HepG2 (cell line): ENCODE results near the gene ELL. TPM values are rescaled to one million over a fixed set of nuclear protein-coding genes. Genes with fewer than 3 reads are reported as not detected.
A peak's percentile ranks its signal among the peaks of the same experiment; 100 is the strongest.

Experiments used
- ATAC-seq: fragments of 200-7000 bp; cut with Tn5 transposase; 3 replicates; pipeline ENCODE4 v1.9.1; 2020; ENCODE audit warnings: mild to moderate bottlenecking, moderate library complexity
- BruUV-seq: library from RNA; stranded (reverse); fragments of 400-500 nt; replicated peaks from 2 replicates; lab custom pipeline; 2021; lab: Mats Ljungman, UMichigan
- CTCF ChIA-PET: fragments of 300-600 bp; formaldehyde crosslinking; extraction: SDS; loops from one replicate; lab custom pipeline; 2021; ENCODE audit warnings: low total read pairs, inconsistent platforms, low intra/inter-chr PET ratio; lab: Yijun Ruan, JAX
- POLR2A ChIA-PET: fragments of 350-600 bp; sonication (Branson Sonifier 250); formaldehyde crosslinking; loops from one replicate; lab custom pipeline; 2020; ENCODE audit warnings: antibody characterized with exemption, inconsistent platforms; lab: Yijun Ruan, JAX
- DNase-seq: peaks from one replicate; pipeline ENCODE4 v3.0.0-alpha.2; 2015; ENCODE audit warnings: low spot score
- FAIRE-seq: peaks from 3 replicates; lab custom pipeline; 2011; peaks lifted over from hg19 to GRCh38; lab: Jason Lieb, UNC
- H2AFZ ChIP-seq: one replicate; pipeline ENCODE4 v1.6.1; 2011; ENCODE audit warnings: low read length, inconsistent platforms
- H3K27ac ChIP-seq: fragments of 300-600 bp; 3 replicates; pipeline ENCODE4 v1.8.0; 2011; ENCODE audit warnings: mixed run types, mild to moderate bottlenecking, mixed read lengths, low read length, inconsistent platforms; ENCODE audit not compliant: insufficient read depth; ENCODE audit errors: extremely low read length
- H3K27me3 ChIP-seq, 2 experiments: fragments of 200-600 bp in 1 of 2; 2 replicates in 1 of 2; 3 replicates in 1 of 2; pipeline versions ENCODE4 v1.6.0 to v1.8.0; 2011; ENCODE audit warnings: low read length in 2 of 2, mild to moderate bottlenecking in 2 of 2, moderate library complexity in 2 of 2, inconsistent platforms in 1 of 2; ENCODE audit not compliant: insufficient read depth in 2 of 2, control insufficient read depth in 1 of 2
- H3K36me3 ChIP-seq, 2 experiments: fragments of 200-600 bp in 1 of 2; replicated peaks in 1 of 2; 2 replicates in 1 of 2; 3 replicates in 1 of 2; pipeline versions ENCODE4 v1.5.1 to v1.8.0; 2011; ENCODE audit warnings: low read length in 2 of 2, inconsistent platforms in 1 of 2; ENCODE audit not compliant: insufficient read depth in 2 of 2, control insufficient read depth in 1 of 2
- H3K4me1 ChIP-seq: 2 replicates; pipeline ENCODE4 v1.5.1; 2012; ENCODE audit warnings: low read length, inconsistent platforms; ENCODE audit not compliant: insufficient read depth
- H3K4me2 ChIP-seq: 2 replicates; pipeline ENCODE4 v1.6.0; 2011; ENCODE audit warnings: low read depth, low read length, inconsistent platforms
- H3K4me3 ChIP-seq, 3 experiments: fragments of 200-600 bp in 1 of 3; sonication (generic), shearing (Covaris generic) in 1 of 3; replicated peaks in 1 of 3; 2 replicates each; pipeline ENCODE4 v1.5.1; 2011 to 2016; ENCODE audit warnings: low read length in 3 of 3, inconsistent platforms in 2 of 3, low read depth in 2 of 3, mild to moderate bottlenecking in 2 of 3, control low read depth in 1 of 3, mixed read lengths in 1 of 3; ENCODE audit not compliant: insufficient read depth in 1 of 3
- H3K79me2 ChIP-seq: one replicate; pipeline ENCODE4 v1.6.1; 2011; ENCODE audit warnings: low read length, inconsistent platforms; ENCODE audit not compliant: insufficient read depth
- H3K9ac ChIP-seq: 2 replicates; pipeline ENCODE4 v1.6.0; 2011; ENCODE audit warnings: mild to moderate bottlenecking, low read depth, low read length, inconsistent platforms; ENCODE audit not compliant: insufficient read depth
- H3K9me3 ChIP-seq: 2 replicates; pipeline ENCODE4 v1.5.1; 2012; ENCODE audit warnings: mild to moderate bottlenecking, low read length
- H4K20me1 ChIP-seq: 2 replicates; pipeline ENCODE4 v1.6.0; 2011; ENCODE audit warnings: inconsistent platforms, mild to moderate bottlenecking, low read length, moderate library complexity; ENCODE audit not compliant: insufficient read depth
- AGO2 ChIP-seq: fragments of 200-400 bp; formaldehyde crosslinking; optimal IDR thresholded peaks from 2 replicates; pipeline ENCODE3; 2017; ENCODE audit warnings: mild to moderate bottlenecking, low read depth, low read length, moderate library complexity
- GATAD2A ChIP-seq: IDR thresholded peaks from 2 replicates; pipeline ENCODE4 v1.6.1; 2016
- POLR2G ChIP-seq: fragments of 200-400 bp; formaldehyde crosslinking; IDR thresholded peaks from 2 replicates; pipeline ENCODE4 v1.6.1; 2018; ENCODE audit warnings: mild to moderate bottlenecking, low read depth, low read length, moderate library complexity
- RBM22 ChIP-seq: fragments of 200-400 bp; formaldehyde crosslinking; optimal IDR thresholded peaks from 2 replicates; pipeline ENCODE3; 2017; ENCODE audit warnings: mild to moderate bottlenecking, low read length, moderate library complexity
- SOX13 ChIP-seq, 3 experiments: fragments of 450-650 bp in 1 of 3; sonication (generic) in 1 of 3; formaldehyde crosslinking in 1 of 3; IDR thresholded peaks in 2 of 3; conservative IDR thresholded peaks in 1 of 3; 2 replicates each; pipeline versions ENCODE4 v1.5.0 to v1.6.1; 2016 to 2020; ENCODE audit warnings: antibody characterized with exemption in 1 of 3, mild to moderate bottlenecking in 1 of 3, missing compliant biosample characterization in 1 of 3, missing genetic modification reagents in 1 of 3, moderate library complexity in 1 of 3
- ZBTB21 ChIP-seq: sonication (generic); formaldehyde crosslinking; IDR thresholded peaks from 2 replicates; pipeline ENCODE4 v1.4.0; 2020; ENCODE audit warnings: missing genetic modification reagents
- ZNF282 ChIP-seq: fragments of 450-650 bp; IDR thresholded peaks from 2 replicates; pipeline ENCODE4 v1.6.1; 2018; ENCODE audit not compliant: partially characterized antibody
- ZNF776 ChIP-seq: sonication (generic); formaldehyde crosslinking; IDR thresholded peaks from 2 replicates; pipeline ENCODE4 v1.4.0; 2020; ENCODE audit warnings: mild to moderate bottlenecking, missing genetic modification reagents
- WGBS: methylation state at CpG from one replicate; pipeline ENCODE4 v1.1.6; 2017; ENCODE audit warnings: low lambda C conversion rate; 5-methylcytosine and 5-hydroxymethylcytosine counted together
- in situ Hi-C: cut with HindIII; loops from 2 replicates; pipeline ENCODE4 v1.10.0; 2017; ENCODE audit warnings: low pct_unique_long_range_greater_than_20kb; ENCODE audit not compliant: extremely low pct_ligation_motif_present
- intact Hi-C: fragments of 100-400 bp; cut with micrococcal nuclease; formaldehyde crosslinking; loops from one replicate; pipeline ENCODE4 v1.10.0; 2022; ENCODE audit not compliant: unreplicated experiment
- polyA plus RNA-seq, 8 experiments: library from polyadenylated mRNA; depleted of rRNA in 3 of 8; stranded (reverse) in 7 of 8; unstranded in 1 of 8; fragments of >200 nt; fragmentation: Illumina TruSeq in 4 of 8; extraction: Trizol in 4 of 8; gene quantifications; 2 replicates each; pipeline versions ENCODE4 v1.2.1 to v1.2.3, GENCODE V29; 2011 to 2016; ENCODE audit warnings: low read depth in 4 of 8, missing spikeins in 1 of 8, mixed read lengths in 1 of 8; ENCODE audit not compliant: insufficient read depth in 1 of 8
- total RNA-seq, 5 experiments: library from RNA; depleted of rRNA; stranded (reverse); fragments of >200 nt; fragmentation: Illumina TruSeq; extraction: Trizol; gene quantifications; 2 replicates each; pipeline ENCODE4 v1.2.3, GENCODE V29; 2016; ENCODE audit warnings: low read depth in 1 of 5
- TF ChIP-seq, protein P1 (sequence below): sonication (generic); formaldehyde crosslinking; IDR thresholded peaks from 2 replicates; pipeline ENCODE4 v1.8.1; 2023; ENCODE audit warnings: mild to moderate bottlenecking, inconsistent platforms, moderate library complexity, missing genetic modification reagents, borderline replicate concordance
- TF ChIP-seq, protein P2 (sequence below): sonication (generic); formaldehyde crosslinking; IDR thresholded peaks from 2 replicates; pipeline ENCODE4 v1.4.0; 2020; ENCODE audit warnings: missing genetic modification reagents
- TF ChIP-seq, protein P3 (sequence below): sonication (generic); formaldehyde crosslinking; IDR thresholded peaks from 2 replicates; pipeline ENCODE4 v1.9.0; 2021; ENCODE audit warnings: mild to moderate bottlenecking, missing genetic modification reagents

ELL gene
- total and polyA plus RNA-seq, 2 of the 13 experiments (the other 11 are each of a cell fraction or from before 2014, with no cell fraction given), result 3.7 to 5.4 TPM

DNA sequence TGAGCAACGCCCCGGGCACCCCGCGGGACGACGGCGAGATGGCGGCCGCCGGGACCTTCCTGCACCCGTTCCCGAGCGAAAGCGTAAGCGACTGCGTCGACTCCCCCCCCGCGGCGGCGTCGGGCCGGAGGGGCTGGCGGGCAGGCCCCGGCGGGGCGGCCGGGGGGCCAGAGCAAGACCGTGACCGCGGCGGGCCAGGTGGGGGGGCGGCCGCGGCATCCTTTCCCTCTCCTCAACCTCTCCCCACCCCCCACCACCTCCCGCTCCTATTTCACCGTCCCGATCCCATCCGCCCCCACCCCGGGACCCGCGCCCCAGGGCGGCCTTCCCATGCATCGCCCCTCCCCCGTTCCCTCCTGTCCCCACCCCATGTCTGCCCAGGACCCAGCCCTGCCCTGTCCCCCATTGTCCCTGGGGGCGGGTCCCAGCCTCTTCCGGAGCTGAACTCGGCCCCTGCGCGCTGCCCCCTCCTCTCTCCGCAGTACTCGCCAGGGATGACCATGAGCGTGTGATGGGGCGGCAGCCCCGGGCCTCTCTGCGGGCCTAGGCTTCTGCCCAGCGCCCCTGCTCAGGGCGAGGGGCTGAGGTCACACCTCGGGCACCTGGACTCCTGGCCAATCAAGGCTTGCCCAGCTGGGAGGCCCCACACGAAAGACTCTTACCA is 88.0 kb downstream of the ELL start:
- Histone ChIP-seq H3K27ac (no peak overlapping the region), H3K79me2 (no peaks in the 10 kb centered on the region), H3K9me3 (no peaks in the 10 kb centered on the region), H3K9ac (no peak overlapping the region), H3K27me3 (no peaks in the 10 kb centered on the region), H3K4me2 (no peak overlapping the region), H3K4me1 (peaks cover 9% of the 10 kb centered on the region), H2AFZ (no peak overlapping the region), H3K4me3 (no peak overlapping the region), H4K20me1 (no peaks in the 10 kb centered on the region), H3K36me3 (peaks cover 1 to 3% of the 10 kb centered on the region in 2 experiments; a peak in 1 of 5 replicates)
- DNase-seq (no peak), ATAC-seq (no peak), FAIRE-seq (no peak)
- WGBS, result 96% methylated on average over 58 of the region's 60 CpGs
- ChIA-PET POLR2A (no interaction called here), CTCF (no interaction called here)
- in situ Hi-C loops (no loop called here), intact Hi-C loops (no loop called here)
- no TSS peak for BruUV-seq
- TF ChIP-seq ZNF776 (CRISPR knock-in tag) (no peak), RBM22 (peak; percentile 79), ZNF282 (no peak), POLR2G (peak; percentile 28; the same call in 1 of the 2 replicates), AGO2 (peak; percentile 53), SOX13 (IDR thresholded peaks at IDR 0.05) (no peak), SOX13 (CRISPR knock-in tag; conservative IDR thresholded peaks at IDR 0.05 in 1 of 2, IDR thresholded peaks at IDR 0.05 in 1 of 2) (no peak), ZBTB21 (CRISPR knock-in tag) (no peak), GATAD2A (CRISPR knock-in tag) (no peak)
- TF ChIP-seq, protein P1, sequence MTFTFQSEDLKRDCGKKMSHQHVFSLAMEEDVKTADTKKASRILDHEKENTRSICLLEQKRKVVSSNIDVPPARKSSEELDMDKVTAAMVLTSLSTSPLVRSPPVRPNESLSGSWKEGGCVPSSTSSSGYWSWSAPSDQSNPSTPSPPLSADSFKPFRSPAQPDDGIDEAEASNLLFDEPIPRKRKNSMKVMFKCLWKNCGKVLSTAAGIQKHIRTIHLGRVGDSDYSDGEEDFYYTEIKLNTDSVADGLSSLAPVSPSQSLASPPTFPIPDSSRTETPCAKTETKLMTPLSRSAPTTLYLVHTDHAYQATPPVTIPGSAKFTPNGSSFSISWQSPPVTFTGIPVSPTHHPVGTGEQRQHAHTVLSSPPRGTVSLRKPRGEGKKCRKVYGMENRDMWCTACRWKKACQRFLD, result no peak
- TF ChIP-seq, protein P2, sequence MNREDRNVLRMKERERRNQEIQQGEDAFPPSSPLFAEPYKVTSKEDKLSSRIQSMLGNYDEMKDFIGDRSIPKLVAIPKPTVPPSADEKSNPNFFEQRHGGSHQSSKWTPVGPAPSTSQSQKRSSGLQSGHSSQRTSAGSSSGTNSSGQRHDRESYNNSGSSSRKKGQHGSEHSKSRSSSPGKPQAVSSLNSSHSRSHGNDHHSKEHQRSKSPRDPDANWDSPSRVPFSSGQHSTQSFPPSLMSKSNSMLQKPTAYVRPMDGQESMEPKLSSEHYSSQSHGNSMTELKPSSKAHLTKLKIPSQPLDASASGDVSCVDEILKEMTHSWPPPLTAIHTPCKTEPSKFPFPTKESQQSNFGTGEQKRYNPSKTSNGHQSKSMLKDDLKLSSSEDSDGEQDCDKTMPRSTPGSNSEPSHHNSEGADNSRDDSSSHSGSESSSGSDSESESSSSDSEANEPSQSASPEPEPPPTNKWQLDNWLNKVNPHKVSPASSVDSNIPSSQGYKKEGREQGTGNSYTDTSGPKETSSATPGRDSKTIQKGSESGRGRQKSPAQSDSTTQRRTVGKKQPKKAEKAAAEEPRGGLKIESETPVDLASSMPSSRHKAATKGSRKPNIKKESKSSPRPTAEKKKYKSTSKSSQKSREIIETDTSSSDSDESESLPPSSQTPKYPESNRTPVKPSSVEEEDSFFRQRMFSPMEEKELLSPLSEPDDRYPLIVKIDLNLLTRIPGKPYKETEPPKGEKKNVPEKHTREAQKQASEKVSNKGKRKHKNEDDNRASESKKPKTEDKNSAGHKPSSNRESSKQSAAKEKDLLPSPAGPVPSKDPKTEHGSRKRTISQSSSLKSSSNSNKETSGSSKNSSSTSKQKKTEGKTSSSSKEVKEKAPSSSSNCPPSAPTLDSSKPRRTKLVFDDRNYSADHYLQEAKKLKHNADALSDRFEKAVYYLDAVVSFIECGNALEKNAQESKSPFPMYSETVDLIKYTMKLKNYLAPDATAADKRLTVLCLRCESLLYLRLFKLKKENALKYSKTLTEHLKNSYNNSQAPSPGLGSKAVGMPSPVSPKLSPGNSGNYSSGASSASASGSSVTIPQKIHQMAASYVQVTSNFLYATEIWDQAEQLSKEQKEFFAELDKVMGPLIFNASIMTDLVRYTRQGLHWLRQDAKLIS (CRISPR knock-in tag), result no peak
- TF ChIP-seq, protein P3, sequence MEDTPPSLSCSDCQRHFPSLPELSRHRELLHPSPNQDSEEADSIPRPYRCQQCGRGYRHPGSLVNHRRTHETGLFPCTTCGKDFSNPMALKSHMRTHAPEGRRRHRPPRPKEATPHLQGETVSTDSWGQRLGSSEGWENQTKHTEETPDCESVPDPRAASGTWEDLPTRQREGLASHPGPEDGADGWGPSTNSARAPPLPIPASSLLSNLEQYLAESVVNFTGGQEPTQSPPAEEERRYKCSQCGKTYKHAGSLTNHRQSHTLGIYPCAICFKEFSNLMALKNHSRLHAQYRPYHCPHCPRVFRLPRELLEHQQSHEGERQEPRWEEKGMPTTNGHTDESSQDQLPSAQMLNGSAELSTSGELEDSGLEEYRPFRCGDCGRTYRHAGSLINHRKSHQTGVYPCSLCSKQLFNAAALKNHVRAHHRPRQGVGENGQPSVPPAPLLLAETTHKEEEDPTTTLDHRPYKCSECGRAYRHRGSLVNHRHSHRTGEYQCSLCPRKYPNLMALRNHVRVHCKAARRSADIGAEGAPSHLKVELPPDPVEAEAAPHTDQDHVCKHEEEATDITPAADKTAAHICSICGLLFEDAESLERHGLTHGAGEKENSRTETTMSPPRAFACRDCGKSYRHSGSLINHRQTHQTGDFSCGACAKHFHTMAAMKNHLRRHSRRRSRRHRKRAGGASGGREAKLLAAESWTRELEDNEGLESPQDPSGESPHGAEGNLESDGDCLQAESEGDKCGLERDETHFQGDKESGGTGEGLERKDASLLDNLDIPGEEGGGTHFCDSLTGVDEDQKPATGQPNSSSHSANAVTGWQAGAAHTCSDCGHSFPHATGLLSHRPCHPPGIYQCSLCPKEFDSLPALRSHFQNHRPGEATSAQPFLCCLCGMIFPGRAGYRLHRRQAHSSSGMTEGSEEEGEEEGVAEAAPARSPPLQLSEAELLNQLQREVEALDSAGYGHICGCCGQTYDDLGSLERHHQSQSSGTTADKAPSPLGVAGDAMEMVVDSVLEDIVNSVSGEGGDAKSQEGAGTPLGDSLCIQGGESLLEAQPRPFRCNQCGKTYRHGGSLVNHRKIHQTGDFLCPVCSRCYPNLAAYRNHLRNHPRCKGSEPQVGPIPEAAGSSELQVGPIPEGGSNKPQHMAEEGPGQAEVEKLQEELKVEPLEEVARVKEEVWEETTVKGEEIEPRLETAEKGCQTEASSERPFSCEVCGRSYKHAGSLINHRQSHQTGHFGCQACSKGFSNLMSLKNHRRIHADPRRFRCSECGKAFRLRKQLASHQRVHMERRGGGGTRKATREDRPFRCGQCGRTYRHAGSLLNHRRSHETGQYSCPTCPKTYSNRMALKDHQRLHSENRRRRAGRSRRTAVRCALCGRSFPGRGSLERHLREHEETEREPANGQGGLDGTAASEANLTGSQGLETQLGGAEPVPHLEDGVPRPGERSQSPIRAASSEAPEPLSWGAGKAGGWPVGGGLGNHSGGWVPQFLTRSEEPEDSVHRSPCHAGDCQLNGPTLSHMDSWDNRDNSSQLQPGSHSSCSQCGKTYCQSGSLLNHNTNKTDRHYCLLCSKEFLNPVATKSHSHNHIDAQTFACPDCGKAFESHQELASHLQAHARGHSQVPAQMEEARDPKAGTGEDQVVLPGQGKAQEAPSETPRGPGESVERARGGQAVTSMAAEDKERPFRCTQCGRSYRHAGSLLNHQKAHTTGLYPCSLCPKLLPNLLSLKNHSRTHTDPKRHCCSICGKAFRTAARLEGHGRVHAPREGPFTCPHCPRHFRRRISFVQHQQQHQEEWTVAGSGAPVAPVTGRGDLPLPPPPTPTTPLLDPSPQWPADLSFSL (CRISPR knock-in tag), result no peak
